ENCODE measurements around the gene FAHD2A. TPM values are rescaled to one million over a fixed set of nuclear protein-coding genes. Genes with fewer than 3 reads are reported as not detected.
"Not testable (repeated sequence)": the region's sequence is repeated elsewhere in the genome, so short reads cannot be mapped to it uniquely, and the experiment has no call there.

FAHD2A gene
- total and polyA plus RNA-seq, 2 donors, result 17.8 to 20.3 TPM

- Histone ChIP-seq H3K27ac (ENCODE audit: low read depth) (no peak overlapping the region), H3K36me3 (ENCODE audit: insufficient read depth) (no peaks in the 10 kb centered on the region), H3K4me1 (ENCODE audit: insufficient read depth) (no peaks in the 10 kb centered on the region), H3K4me3 (ENCODE audit: low read depth, low read length) (no peak overlapping the region)
- no peak for DNase-seq (ENCODE audit: extremely low spot score)
- 84% methylated on average over 6 of the region's 6 CpGs for WGBS
Measured at GRCh38 chr2:95366514-95366913, 36.0 kb upstream of the FAHD2A start.

- no peak for DNase-seq (ENCODE audit: extremely low spot score)
- 91% methylated on average over 8 of the region's 8 CpGs for whole genome bisulfite sequencing
- H3K27ac ChIP-seq (ENCODE audit: low read depth), result no peak overlapping the region
- H3K4me3 ChIP-seq (ENCODE audit: low read depth, low read length), result no peak overlapping the region
- no peaks in the 10 kb centered on the region for H3K36me3 ChIP-seq (ENCODE audit: insufficient read depth)
- H3K4me1 ChIP-seq (ENCODE audit: insufficient read depth), result no peaks in the 10 kb centered on the region
Measured at GRCh38 chr2:95372216-95372829, 30.2 kb upstream of the FAHD2A start.

GRCh38 chr2:95372845-95373244, 29.7 kb upstream of the FAHD2A start:
- Histone ChIP-seq H3K36me3 (ENCODE audit: insufficient read depth) (no peaks in the 10 kb centered on the region), H3K27ac (ENCODE audit: low read depth) (no peak overlapping the region), H3K4me1 (ENCODE audit: insufficient read depth) (no peaks in the 10 kb centered on the region), H3K4me3 (ENCODE audit: low read depth, low read length) (no peak overlapping the region)
- DNase-seq (ENCODE audit: extremely low spot score), result no peak
- WGBS, result 93% methylated on average over 8 of the region's 8 CpGs

GRCh38 chr2:95374029-95374428, 28.5 kb upstream of the FAHD2A start:
- no peak overlapping the region for H3K27ac ChIP-seq (ENCODE audit: low read depth)
- no peak overlapping the region for H3K4me3 ChIP-seq (ENCODE audit: low read depth, low read length)
- no peak for DNase-seq (ENCODE audit: extremely low spot score)
- H3K36me3 ChIP-seq (ENCODE audit: insufficient read depth), result no peaks in the 10 kb centered on the region
- no peaks in the 10 kb centered on the region for H3K4me1 ChIP-seq (ENCODE audit: insufficient read depth)
- 81% methylated on average over 6 of the region's 6 CpGs for WGBS

- no peak for DNase-seq (ENCODE audit: extremely low spot score)
- no peak overlapping the region for H3K4me3 ChIP-seq (ENCODE audit: low read depth, low read length)
- 94% methylated on average over 11 of the region's 11 CpGs for WGBS
- no peaks in the 10 kb centered on the region for H3K36me3 ChIP-seq (ENCODE audit: insufficient read depth)
- no peak overlapping the region for H3K27ac ChIP-seq (ENCODE audit: low read depth)
- H3K4me1 ChIP-seq (ENCODE audit: insufficient read depth), result no peaks in the 10 kb centered on the region
Measured at GRCh38 chr2:95374451-95374920, 28.0 kb upstream of the FAHD2A start.

GRCh38 chr2:95374921-95375471, 27.5 kb upstream of the FAHD2A start:
- Histone ChIP-seq H3K27ac (ENCODE audit: low read depth) (no peak overlapping the region), H3K4me1 (ENCODE audit: insufficient read depth) (no peaks in the 10 kb centered on the region), H3K36me3 (ENCODE audit: insufficient read depth) (no peaks in the 10 kb centered on the region), H3K4me3 (ENCODE audit: low read depth, low read length) (no peak overlapping the region)
- 76% methylated on average over 15 of the region's 15 CpGs for WGBS
- no peak for DNase-seq (ENCODE audit: extremely low spot score)

GRCh38 chr2:95375532-95376150, 26.9 kb upstream of the FAHD2A start:
- 87% methylated on average over 21 of the region's 21 CpGs for WGBS
- H3K4me3 ChIP-seq (ENCODE audit: low read depth, low read length), result no peak overlapping the region
- H3K4me1 ChIP-seq (ENCODE audit: insufficient read depth), result no peaks in the 10 kb centered on the region
- H3K27ac ChIP-seq (ENCODE audit: low read depth), result no peak overlapping the region
- DNase-seq (ENCODE audit: extremely low spot score), result no peak
- H3K36me3 ChIP-seq (ENCODE audit: insufficient read depth), result no peaks in the 10 kb centered on the region

GRCh38 chr2:95376311-95377215, 25.9 kb upstream of the FAHD2A start:
- 93% methylated on average over 22 of the region's 22 CpGs for WGBS
- Histone ChIP-seq H3K4me3 (ENCODE audit: low read depth, low read length) (no peak overlapping the region), H3K4me1 (ENCODE audit: insufficient read depth) (no peaks in the 10 kb centered on the region), H3K36me3 (ENCODE audit: insufficient read depth) (no peaks in the 10 kb centered on the region), H3K27ac (ENCODE audit: low read depth) (no peak overlapping the region)
- DNase-seq (ENCODE audit: extremely low spot score), result no peak

- Histone ChIP-seq H3K27ac (ENCODE audit: low read depth) (no peak overlapping the region), H3K4me1 (ENCODE audit: insufficient read depth) (no peaks in the 10 kb centered on the region), H3K4me3 (ENCODE audit: low read depth, low read length) (no peak overlapping the region), H3K36me3 (ENCODE audit: insufficient read depth) (no peaks in the 10 kb centered on the region)
- no peak for DNase-seq (ENCODE audit: extremely low spot score)
- WGBS, result 91% methylated on average over 17 of the region's 17 CpGs
Measured at GRCh38 chr2:95377216-95378123, 25.0 kb upstream of the FAHD2A start.

GRCh38 chr2:95378281-95378680, 24.2 kb upstream of the FAHD2A start:
- WGBS, result 97% methylated on average over 7 of the region's 7 CpGs
- H3K36me3 ChIP-seq (ENCODE audit: insufficient read depth); H3K4me1 ChIP-seq (ENCODE audit: insufficient read depth); H3K4me3 ChIP-seq (ENCODE audit: low read depth, low read length); H3K27ac ChIP-seq (ENCODE audit: low read depth); DNase-seq (ENCODE audit: extremely low spot score): not testable (repeated sequence)

- H3K4me1 ChIP-seq (ENCODE audit: insufficient read depth), result no peaks in the 10 kb centered on the region
- 51% methylated on average over 8 of the region's 8 CpGs for WGBS
- no peak overlapping the region for H3K4me3 ChIP-seq (ENCODE audit: low read depth, low read length)
- H3K36me3 ChIP-seq (ENCODE audit: insufficient read depth), result no peaks in the 10 kb centered on the region
- no peak overlapping the region for H3K27ac ChIP-seq (ENCODE audit: low read depth)
- no peak for DNase-seq (ENCODE audit: extremely low spot score)
Measured at GRCh38 chr2:95379371-95379831, 23.1 kb upstream of the FAHD2A start.

- no peaks in the 10 kb centered on the region for H3K4me1 ChIP-seq (ENCODE audit: insufficient read depth)
- 89% methylated on average over 5 of the region's 5 CpGs for WGBS
- H3K36me3 ChIP-seq (ENCODE audit: insufficient read depth), result no peaks in the 10 kb centered on the region
- H3K27ac ChIP-seq (ENCODE audit: low read depth), result no peak overlapping the region
- no peak overlapping the region for H3K4me3 ChIP-seq (ENCODE audit: low read depth, low read length)
- DNase-seq (ENCODE audit: extremely low spot score), result no peak
Measured at GRCh38 chr2:95380280-95380679, 22.2 kb upstream of the FAHD2A start.

- no peak for DNase-seq (ENCODE audit: extremely low spot score)
- WGBS, result 95% methylated on average over 5 of the region's 5 CpGs
Measured at GRCh38 chr2:95380731-95381130, 21.8 kb upstream of the FAHD2A start.

More at GRCh38 chr2:95380731-95381130, 21.8 kb upstream of the FAHD2A start:
- Histone ChIP-seq H3K27ac (ENCODE audit: low read depth) (no peak overlapping the region), H3K36me3 (ENCODE audit: insufficient read depth) (no peaks in the 10 kb centered on the region), H3K4me1 (ENCODE audit: insufficient read depth) (no peaks in the 10 kb centered on the region), H3K4me3 (ENCODE audit: low read depth, low read length) (no peak overlapping the region)

Measured in urinary bladder (tissue), 4 donors.